ENCODE measurements around the gene ACACA.
"Not testable (repeated sequence)": the region's sequence is repeated elsewhere in the genome, so short reads cannot be mapped to it uniquely, and the experiment has no call there.

Gene ACACA

GRCh38 chr17:37174205-37174604 is 232.4 kb downstream of the ACACA start:
- no peak for DNase-seq (ENCODE audit: low spot score)

GRCh38 chr17:37170881-37171425 is 235.7 kb downstream of the ACACA start:
- DNase-seq (ENCODE audit: low spot score), result no peak

DNA sequence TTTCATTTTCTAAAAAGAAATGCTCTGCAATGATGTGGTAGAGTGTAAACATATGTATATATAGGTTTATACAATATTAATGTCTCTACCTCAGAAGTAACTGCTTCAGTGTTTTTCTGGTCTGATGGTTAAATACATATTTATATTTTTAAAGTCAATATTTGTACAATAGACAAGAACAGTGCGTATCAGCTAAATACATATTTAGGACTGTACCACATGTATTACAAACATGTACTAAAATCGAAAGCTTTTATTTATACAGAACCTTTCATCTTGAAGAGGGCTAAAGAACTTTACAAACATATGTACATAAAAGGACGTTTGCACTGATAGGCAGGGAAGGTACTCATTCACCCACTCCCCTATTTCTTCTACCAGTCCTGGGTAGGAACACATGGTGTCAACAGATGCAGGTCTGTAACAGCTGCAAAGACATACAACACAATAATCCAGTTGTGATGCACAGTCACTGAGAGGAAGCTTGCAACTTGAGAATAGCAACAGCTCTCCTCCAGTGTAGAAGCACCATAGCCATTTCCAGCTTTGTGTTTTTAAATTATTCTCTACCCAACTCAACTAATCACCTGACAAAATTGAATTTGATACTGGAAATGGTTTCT is 237.8 kb downstream of the ACACA start:
- DNase-seq (ENCODE audit: low spot score), result no peak

DNA sequence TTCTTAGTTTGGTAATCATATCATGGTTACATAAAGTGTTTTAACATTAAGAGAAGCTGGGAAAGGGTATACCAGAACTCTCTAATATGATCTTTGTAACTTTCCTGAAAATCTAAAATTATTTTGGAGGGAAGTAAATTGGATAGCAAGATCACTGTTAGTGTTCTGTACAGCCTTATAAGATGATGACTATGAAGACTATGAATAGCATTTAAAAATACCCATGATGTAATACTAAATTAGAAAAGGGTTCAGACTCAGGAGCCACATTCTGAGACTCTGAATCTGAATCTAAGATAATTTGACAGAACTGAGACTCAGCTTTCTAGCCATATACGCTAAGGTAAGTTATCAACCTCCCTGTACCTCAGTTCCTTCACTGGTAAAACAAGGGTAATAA is 238.9 kb downstream of the ACACA start:
- DNase-seq (ENCODE audit: low spot score), result no peak

GRCh38 chr17:37164057-37164456 is 242.6 kb downstream of the ACACA start:
- DNase-seq (ENCODE audit: low spot score), result no peak

- DNase-seq (ENCODE audit: low spot score), result no peak
Observed at GRCh38 chr17:37162800-37163199, 243.8 kb downstream of the ACACA start.

GRCh38 chr17:37160944-37161343 is 245.7 kb downstream of the ACACA start:
- DNase-seq (ENCODE audit: low spot score), result no peak

DNA sequence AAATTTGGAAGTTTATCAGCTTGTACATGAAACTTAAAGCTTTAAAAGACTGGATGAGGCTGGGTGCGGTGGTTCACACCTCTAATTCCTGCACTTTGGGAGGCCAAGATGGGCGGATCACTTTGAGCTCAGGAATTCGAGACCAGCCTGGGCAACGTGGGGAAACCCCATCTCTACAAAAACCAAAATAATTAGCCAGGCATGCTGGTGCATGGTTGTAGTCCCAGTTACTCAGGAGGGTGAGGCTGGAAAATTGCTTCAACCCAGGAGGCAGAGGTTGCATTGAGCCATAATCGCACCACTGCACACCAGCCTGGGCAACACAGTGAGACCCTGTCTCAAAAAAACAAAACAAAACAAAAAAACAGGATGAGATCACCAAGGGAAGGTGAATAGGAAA is 248.3 kb downstream of the ACACA start:
- no peak for DNase-seq (ENCODE audit: low spot score)

GRCh38 chr17:37148156-37148555 is 258.5 kb downstream of the ACACA start:
- DNase-seq (ENCODE audit: low spot score), result no peak

DNA sequence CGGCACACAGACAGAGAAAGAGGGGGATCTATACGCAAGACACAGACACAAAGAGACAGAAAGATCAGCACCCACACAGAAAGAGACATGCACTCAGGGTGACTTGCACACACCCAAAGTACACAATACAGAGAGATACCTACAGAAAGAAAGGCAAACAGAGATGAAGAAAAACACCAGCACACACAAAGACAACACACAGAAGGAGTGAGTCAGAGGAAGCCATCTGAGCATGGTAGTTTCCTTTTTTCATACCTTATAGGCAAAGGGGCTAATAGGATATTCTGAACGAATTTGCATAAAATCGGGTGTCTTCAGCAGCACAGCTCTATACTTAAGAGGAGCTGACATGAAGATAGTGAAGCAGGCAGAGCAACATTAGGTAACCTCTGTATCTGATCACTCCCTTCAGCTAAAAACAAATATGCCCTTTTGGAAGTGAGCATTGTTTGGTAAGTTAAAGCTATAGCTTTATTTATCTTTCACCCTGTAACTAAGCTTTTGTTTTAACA is 259.3 kb downstream of the ACACA start:
- DNase-seq (ENCODE audit: low spot score), result no peak

GRCh38 chr17:37146086-37147064 is 260.3 kb downstream of the ACACA start:
- no peak for DNase-seq (ENCODE audit: low spot score)

DNA sequence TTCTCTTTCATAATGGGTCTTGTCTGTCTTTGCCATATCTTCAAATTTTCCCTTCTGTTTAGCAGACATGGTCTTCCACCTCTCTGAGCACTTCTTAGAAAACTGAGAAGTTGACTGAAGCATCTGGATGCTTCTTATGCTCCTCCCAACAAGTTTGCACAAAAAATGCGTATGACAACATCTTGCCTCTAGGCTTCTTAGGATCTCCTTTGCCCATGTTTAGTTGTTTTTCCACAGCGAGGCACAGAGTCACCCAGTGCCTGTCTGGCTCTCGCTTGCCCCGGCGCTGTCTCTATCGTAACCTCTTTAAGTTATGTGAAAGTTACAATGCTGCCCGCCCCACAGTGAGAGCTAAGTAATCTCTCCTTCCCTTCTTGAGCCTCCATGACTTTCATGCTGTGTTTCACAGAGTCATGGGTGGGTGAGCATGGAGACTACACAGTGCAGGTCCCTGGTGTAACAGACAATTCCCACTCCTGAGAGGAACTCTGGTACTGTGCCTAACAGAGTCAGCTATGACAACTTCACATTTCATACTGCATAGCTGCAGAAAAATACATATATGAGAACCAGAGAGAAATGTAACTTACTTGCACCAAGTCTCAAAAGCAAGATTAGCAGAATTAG is 262.4 kb downstream of the ACACA start:
- DNase-seq (ENCODE audit: low spot score), result no peak

DNA sequence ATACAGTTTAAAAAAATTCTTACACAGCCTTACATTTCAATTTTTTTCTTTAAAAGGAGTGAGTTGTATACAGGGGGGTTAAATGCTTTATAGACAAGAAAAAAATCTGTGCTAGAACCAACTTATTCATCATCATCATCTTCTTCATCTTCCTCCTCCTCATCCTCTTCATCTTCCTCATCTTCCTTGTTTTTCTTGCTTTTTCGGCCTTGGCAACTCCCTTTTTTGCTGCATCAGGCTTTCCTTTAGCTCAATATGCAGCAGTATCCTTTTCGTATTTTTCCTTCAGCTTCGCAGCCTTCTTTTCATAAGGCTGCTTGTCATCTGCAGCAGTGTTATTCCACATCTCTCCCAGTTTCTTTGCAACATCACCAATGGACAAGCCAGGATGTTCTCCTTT is 263.1 kb downstream of the ACACA start:
- DNase-seq (ENCODE audit: low spot score), result not testable (repeated sequence)

DNA sequence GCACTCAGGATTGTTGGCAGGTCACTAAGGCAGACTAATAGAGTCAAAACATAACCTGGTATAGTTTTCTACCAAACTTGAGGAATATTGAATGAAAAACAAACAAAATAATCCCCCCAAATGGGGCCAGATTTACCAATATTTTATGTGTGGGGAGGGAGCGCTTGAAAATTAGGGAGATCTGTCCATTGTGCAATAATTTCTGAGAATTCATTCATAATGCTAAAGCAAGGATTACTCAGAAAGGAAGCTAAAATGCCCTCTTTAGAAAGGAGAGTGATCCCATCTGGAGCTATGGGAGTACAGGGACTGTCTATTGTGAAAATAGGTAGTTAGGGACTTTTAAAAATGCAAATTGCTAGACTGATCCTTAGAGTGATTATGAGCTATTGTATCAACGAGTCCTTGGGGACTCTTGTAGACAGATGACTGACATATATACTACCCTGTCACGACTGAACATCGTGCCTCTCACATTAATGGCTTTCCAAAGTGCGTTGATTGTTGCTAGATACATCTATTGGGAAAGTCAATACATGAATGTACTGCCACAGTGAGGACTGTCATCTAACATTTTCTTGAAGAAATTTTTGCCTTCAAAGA is 264.2 kb downstream of the ACACA start:
- no peak for DNase-seq (ENCODE audit: low spot score)

DNA sequence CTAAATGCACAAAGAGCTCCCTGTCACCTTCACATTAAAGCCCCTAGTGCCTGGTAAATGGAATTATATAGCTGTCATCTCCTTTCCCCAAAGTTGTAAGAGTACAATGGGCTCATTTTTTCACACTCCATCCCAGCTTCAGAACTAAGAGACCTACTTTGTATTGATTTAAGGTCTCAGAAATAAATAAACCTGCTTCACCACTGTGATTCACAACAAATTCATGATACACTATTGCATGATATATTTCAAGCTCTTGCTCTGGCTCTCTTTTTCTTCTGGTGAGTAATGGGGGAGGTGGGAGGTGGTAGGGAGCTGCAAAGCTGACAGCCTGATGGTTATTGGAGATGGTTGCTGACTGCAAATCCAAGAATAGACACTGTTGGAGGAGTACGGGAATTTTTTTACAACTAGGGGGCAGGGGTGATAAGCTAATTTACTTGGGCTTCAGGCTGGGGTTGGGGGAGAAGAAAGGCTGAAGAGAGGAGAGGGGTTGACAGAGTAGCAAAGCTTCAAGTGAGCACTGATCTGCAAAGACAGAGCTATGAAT is 268.0 kb downstream of the ACACA start:
- DNase-seq (ENCODE audit: low spot score), result no peak

DNA sequence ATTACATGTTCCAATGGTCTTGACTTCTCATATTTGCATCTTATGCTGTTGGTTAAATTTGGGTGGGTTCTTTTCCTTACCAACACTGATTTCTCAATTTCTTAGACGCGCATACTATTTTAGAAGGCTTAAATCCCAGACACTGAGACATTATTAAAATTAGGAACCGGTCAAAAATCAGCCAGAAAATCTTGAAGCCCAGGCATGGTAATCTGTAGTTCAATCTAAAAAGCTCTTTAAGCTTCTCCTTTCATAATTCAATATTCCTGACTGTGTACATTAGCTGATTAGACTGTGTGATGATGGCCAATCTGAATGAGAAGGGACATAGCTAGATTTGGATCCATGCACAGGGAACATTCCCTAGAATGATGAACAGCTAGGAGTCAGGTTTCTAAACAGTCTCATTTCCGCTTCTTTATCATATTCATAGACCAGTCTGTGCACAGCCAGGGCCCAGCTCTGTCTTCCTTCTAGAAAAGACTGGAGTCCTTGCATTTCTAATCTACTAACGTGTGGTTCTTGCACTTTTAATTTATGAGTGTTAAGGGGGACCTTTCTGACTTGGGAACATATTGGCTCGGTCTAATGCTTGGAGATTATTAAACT is 268.6 kb downstream of the ACACA start:
- no peak for DNase-seq (ENCODE audit: low spot score)

GRCh38 chr17:37137070-37137610 is 269.5 kb downstream of the ACACA start:
- no peak for DNase-seq (ENCODE audit: low spot score)

DNA sequence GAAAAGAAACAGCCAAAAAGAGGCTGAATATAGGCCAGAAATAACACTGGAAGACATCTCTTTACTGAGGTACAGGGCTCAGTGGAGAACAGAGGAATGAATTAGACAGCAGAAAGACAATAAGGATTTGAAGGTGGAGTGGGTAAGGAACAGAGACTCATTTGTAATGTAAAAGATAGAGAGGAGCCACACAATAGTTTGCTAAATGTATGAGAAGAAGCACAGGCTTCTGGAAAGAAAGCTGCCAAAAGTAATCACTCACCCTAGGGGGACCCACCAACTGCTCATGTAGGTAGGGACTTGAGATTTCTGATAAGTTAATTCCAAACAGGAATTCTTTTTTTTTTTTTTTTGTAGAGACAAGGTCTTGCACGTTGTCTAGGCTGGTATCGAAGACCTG is 271.1 kb downstream of the ACACA start:
- DNase-seq (ENCODE audit: low spot score), result no peak

GRCh38 chr17:37134050-37134449 is 272.6 kb downstream of the ACACA start:
- no peak for DNase-seq (ENCODE audit: low spot score)

- no peak for DNase-seq (ENCODE audit: low spot score)
Observed at GRCh38 chr17:37133136-37133535, 273.5 kb downstream of the ACACA start.
